HEK293T (cell line): Measurements from ENCODE around the gene DIAPH1.

ENCODE experiments used
- HDGF ChIP-seq: fragments of 450-650 bp; IDR thresholded peaks from 2 replicates; pipeline ENCODE4 v1.6.1; 2017; ENCODE audit warnings: antibody characterized with exemption, borderline replicate concordance
- L3MBTL2 ChIP-seq: fragments of 450-650 bp; conservative IDR thresholded peaks from 2 replicates; pipeline ENCODE4 v1.6.1; 2016; ENCODE audit warnings: mild to moderate bottlenecking

DNA sequence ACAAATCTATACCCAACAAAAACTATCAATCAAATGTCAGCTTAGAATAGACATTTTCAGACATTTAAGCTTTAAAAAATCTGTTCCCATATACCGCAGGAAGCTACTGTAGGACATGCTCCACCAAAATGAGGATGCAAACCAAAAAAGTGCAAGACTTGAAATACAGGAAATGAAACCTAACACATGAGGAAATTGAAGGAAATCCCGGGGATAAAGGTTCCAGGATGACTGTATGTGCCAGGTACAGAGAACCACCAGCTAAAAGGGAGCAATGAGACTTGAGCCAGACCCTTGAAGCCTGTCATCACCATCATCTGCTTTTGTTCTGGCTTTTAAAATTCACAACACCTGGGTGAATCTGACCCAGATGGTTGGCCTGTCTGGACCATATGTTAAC lies 21.4 kb downstream of the DIAPH1 start:
- TF ChIP-seq L3MBTL2 = no peak
- no peak for TF ChIP-seq HDGF
